OCI-LY3 (cell line): Measurements from ENCODE around the gene SOX1.

Source experiments
- EZH2phosphoT487 ChIP-seq: fragments of 200-600 bp; shearing (Covaris generic); IDR thresholded peaks from 2 replicates; pipeline ENCODE4 v1.6.1; 2018; ENCODE audit warnings: antibody characterized with exemption, mixed run types, low read depth
- TF ChIP-seq, protein P1 (sequence below): fragments of 200-600, 300-600 bp; sonication (generic); IDR thresholded peaks from 2 replicates; pipeline ENCODE4 v1.5.1; 2014; ENCODE audit warnings: antibody characterized with exemption, low read length, low read depth

DNA sequence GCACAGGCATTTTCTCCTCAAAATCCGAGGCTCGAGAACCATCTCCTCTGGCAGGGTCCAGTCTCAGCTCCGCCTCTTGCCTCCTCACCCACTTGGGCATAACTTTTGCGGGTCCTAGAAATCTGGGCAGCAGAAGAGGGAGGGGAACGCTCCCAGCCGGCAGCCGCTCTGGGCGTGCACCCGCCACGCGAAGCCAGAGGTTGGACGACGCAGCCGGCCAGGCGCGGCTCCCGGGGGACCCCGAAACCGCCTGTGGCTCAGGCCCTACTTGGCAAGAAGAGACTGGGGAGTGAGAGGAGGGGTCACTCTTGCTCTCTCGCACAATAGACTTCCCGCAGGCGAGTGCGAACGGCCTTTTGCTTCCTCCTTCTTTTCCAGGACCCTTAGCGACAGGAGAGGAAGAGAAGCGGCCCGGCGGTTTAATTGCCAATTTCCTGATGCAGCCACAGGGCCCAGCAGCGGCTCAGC is 6.0 kb upstream of the SOX1 start:
- TF ChIP-seq, protein P1, sequence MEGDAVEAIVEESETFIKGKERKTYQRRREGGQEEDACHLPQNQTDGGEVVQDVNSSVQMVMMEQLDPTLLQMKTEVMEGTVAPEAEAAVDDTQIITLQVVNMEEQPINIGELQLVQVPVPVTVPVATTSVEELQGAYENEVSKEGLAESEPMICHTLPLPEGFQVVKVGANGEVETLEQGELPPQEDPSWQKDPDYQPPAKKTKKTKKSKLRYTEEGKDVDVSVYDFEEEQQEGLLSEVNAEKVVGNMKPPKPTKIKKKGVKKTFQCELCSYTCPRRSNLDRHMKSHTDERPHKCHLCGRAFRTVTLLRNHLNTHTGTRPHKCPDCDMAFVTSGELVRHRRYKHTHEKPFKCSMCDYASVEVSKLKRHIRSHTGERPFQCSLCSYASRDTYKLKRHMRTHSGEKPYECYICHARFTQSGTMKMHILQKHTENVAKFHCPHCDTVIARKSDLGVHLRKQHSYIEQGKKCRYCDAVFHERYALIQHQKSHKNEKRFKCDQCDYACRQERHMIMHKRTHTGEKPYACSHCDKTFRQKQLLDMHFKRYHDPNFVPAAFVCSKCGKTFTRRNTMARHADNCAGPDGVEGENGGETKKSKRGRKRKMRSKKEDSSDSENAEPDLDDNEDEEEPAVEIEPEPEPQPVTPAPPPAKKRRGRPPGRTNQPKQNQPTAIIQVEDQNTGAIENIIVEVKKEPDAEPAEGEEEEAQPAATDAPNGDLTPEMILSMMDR, result no peak
- no peak for TF ChIP-seq EZH2phosphoT487
